Activated naive CD8-positive, alpha-beta T cell treated with anti-CD3 and anti-CD28 coated beads, Interleukin-2, amount 50 U/mL, for 24 hours (primary cell): ENCODE data around the gene PXYLP1.

Source experiments
- ATAC-seq: fragments of 150-1000 bp; cut with Tn5 transposase; one replicate; pipeline ENCODE4 v1.10.0; 2021
- DNase-seq: peaks from one replicate; pipeline ENCODE4 v3.0.0; 2021
- H3K27ac Mint-ChIP-seq: one replicate; pipeline ENCODE4 v1.8.0; 2021; ENCODE audit warnings: mild to moderate bottlenecking, mixed read lengths
- H3K27me3 Mint-ChIP-seq: one replicate; pipeline ENCODE4 v1.8.0; 2021; ENCODE audit warnings: mixed read lengths
- H3K36me3 Mint-ChIP-seq: one replicate; pipeline ENCODE4 v1.8.0; 2021; ENCODE audit warnings: low read depth, mixed read lengths
- H3K4me1 Mint-ChIP-seq: one replicate; pipeline ENCODE4 v1.8.0; 2021; ENCODE audit warnings: mixed read lengths
- H3K4me3 Mint-ChIP-seq: one replicate; pipeline ENCODE4 v1.8.0; 2021; ENCODE audit warnings: mild to moderate bottlenecking, moderate library complexity, mixed read lengths
- H3K9me3 Mint-ChIP-seq: one replicate; pipeline ENCODE4 v1.8.0; 2021; ENCODE audit warnings: mixed read lengths

Gene PXYLP1

DNA sequence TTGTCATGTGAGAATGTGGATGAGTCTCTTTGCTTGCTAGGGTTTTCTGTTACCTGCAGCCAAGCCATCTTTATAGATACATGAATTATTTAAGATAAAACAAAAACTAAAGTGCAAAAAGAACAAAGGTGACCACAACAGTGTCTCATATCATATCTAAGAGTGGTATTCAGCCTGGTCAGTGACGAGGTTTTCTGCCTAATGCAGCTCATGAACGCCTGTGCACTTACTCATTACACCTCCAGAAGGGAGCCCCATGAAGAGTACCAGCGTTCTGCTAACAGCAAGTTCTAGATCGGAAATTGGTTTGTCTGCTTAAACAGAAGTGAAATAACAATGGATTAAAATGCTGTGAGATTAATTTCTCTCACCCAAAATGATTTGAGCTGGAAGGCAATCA lies 19.2 kb downstream of the PXYLP1 start:
- Mint-ChIP-seq H3K4me3 (no peak overlapping the region), H3K9me3 (no peaks in the 10 kb centered on the region), H3K36me3 (no peaks in the 10 kb centered on the region), H3K4me1 (peaks cover 4% of the 10 kb centered on the region), H3K27ac (no peak overlapping the region), H3K27me3 (no peaks in the 10 kb centered on the region)
- ATAC-seq (no peak), DNase-seq (no peak)

DNA sequence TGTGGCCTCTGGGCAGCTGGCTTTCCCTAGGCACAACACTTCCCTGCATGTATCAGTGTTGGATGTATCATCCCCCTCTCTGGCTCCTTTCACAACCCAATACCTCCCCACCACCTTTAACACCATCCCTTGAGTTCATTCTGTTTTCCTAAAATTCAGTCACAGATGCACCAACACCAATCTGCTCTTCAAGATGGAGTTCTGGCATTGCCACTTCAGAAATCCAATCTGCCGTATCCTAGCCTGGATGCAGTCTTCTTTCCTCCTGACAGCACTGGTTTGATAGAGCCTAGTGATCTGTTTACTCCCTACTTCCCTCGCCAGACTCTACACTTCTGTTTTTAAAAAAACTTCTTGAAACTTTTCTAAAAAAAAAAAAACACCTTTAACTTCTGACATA lies 21.7 kb downstream of the PXYLP1 start:
- Mint-ChIP-seq H3K9me3 (no peaks in the 10 kb centered on the region), H3K27ac (no peak overlapping the region), H3K4me3 (no peak overlapping the region), H3K4me1 (peaks cover 20% of the 10 kb centered on the region), H3K36me3 (no peaks in the 10 kb centered on the region), H3K27me3 (no peaks in the 10 kb centered on the region)
- ATAC-seq (no peak), DNase-seq (no peak)

DNA sequence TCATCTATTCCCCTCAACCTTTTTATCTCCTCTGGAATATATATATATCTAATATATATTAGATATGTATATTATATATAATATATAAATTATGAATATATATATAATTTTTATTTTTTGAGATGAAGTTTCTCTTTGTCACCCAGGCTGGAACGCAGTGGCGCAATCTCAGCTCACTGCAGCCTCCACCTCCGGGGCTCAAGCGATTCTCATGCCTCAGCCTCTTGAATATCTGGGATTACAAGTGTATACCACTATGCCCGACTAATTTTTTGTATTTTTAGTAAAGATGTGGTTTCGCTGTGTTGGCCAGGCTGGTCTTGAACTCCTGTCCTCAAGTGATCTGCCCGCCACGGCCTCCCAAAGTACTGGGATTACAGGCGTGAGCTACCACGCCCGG lies 22.2 kb downstream of the PXYLP1 start:
- DNase-seq (no peak), ATAC-seq (no peak)
- Mint-ChIP-seq H3K9me3 (no peaks in the 10 kb centered on the region), H3K27ac (no peak overlapping the region), H3K27me3 (no peaks in the 10 kb centered on the region), H3K4me3 (no peak overlapping the region), H3K4me1 (peaks cover 22% of the 10 kb centered on the region), H3K36me3 (no peaks in the 10 kb centered on the region)

DNA sequence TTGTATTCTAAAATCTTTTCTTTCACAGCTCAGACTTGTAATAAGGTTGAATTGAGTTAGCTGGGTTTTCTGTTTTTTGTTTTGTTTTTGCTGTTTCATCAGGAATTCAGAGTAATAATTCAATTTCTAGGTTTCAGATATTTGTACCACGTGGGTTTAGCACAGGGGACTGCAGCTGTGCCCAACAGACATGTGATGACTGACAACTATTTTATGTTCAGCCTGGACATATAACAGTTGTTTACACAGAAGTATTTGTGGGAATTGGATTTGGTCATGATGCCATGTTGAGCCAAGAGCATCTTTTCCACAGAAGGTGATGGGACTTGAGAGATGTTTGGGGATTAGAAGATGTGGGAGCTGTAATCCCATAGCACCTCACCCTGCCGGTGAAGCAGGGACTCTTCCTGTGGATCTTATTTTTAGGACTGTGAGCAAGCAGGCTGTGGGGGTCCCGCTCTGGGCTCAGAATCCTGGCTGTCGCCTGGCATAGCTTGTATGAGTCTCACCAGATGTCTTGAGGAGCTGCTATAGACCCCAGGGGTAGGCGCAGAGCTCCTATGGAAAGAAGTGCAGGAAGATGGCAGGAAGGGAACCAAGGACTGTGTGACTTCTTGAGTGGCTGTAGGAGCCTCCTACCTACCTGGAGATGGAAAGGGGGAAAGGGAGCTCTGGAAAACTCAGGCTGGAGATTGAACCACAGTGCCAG lies 23.7 kb downstream of the PXYLP1 start:
- no peak for ATAC-seq
- Mint-ChIP-seq H3K9me3 (no peaks in the 10 kb centered on the region), H3K36me3 (no peaks in the 10 kb centered on the region), H3K4me3 (no peak overlapping the region), H3K27ac (no peak overlapping the region), H3K27me3 (no peaks in the 10 kb centered on the region), H3K4me1 (peaks cover 22% of the 10 kb centered on the region)
- no peak for DNase-seq

DNA sequence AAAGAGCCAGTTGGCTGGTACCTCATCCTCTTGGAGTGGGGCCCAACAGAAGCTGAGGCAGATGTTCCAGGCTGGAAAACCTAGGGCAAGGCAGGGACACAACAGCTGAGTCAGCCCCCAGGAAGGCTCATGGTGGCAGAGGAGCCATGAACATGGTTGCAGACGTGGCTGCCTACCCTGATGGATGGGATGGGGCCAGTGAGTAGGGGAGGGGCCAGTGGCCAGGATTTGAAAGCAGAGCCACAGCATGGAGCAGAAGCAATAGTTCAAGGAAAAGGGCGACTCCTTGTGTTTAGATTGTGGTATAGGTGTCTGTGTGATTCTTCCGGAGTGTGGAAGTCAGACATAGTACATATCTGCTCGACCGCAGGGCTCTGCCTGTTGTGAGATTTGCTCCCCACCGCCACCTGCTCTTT lies 24.2 kb downstream of the PXYLP1 start:
- peak; percentile 86 for ATAC-seq
- Mint-ChIP-seq H3K9me3 (no peaks in the 10 kb centered on the region), H3K27me3 (no peaks in the 10 kb centered on the region), H3K27ac (peak overlapping the region; percentile 37), H3K36me3 (no peaks in the 10 kb centered on the region), H3K4me3 (no peak overlapping the region), H3K4me1 (peaks cover 24% of the 10 kb centered on the region)
- DNase-seq, result peak; percentile 41

DNA sequence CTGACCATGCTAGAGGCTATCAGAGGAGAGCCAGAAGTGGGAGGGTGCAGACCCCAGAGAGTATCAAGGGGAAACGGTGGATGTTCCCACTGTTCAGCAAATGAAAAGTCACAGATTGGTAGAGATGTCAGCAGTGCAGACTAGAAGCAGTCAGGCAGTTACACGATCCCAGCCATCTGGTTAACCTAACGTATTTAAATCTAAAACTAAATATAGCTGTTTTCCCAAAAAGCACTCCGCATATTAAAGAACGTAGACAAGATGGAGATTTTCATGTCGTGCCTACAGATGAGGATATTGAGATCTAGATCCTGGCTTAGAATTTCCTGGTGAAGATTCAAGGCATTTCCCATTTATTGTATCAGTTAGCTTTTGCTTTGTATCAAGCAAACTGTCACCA lies 25.2 kb downstream of the PXYLP1 start:
- DNase-seq (no peak), ATAC-seq (no peak)
- H3K27ac Mint-ChIP-seq, result no peak overlapping the region
- H3K9me3 Mint-ChIP-seq, result no peaks in the 10 kb centered on the region
- H3K36me3 Mint-ChIP-seq, result no peaks in the 10 kb centered on the region
- peaks cover 33% of the 10 kb centered on the region for H3K4me1 Mint-ChIP-seq
- H3K4me3 Mint-ChIP-seq, result no peak overlapping the region
- H3K27me3 Mint-ChIP-seq, result no peaks in the 10 kb centered on the region

DNA sequence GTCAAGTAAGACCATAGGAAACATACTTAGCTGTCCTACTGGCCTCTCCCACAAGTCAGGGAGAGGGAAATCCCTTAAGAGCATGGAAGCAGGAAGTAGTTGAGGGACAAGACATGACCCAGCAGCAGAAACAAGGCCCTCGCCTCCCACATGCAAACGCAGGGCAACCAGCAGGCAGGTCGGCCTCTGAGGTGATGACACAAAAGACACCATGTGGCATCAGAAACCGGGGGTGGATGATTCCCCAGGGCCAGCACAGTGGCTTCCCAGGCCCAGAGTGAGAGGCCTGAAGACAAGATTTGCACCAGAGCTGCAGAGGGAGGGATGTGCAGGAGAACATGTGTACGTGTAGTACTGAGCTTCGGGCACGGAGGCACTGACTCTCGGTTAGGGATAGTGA lies 26.3 kb downstream of the PXYLP1 start:
- Mint-ChIP-seq H3K4me3 (no peak overlapping the region), H3K36me3 (peaks cover 3% of the 10 kb centered on the region), H3K27me3 (no peaks in the 10 kb centered on the region), H3K4me1 (peaks cover 39% of the 10 kb centered on the region), H3K9me3 (no peaks in the 10 kb centered on the region), H3K27ac (no peak overlapping the region)
- DNase-seq (peak; percentile 37), ATAC-seq (peak; percentile 51)

DNA sequence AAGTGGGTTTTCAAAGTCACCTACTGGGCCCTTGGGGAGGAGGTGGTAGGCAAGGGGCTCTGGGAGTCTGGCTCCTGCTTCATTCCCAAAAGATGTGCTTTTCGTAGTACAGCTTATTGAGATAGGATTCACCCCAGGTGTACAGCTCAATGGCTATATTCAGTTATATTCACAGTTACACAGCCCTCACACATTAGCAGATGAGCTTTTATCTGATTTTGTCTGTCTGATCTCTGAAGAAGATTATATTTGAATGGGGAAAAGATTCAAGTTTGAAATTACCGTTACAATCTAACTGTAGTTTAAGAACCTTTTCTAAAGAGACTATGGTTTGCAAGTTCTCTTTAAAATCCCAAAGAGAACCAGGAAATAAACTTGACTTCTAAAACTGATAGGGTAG lies 27.3 kb downstream of the PXYLP1 start:
- H3K36me3 Mint-ChIP-seq, result peaks cover 3% of the 10 kb centered on the region
- no peaks in the 10 kb centered on the region for H3K27me3 Mint-ChIP-seq
- no peaks in the 10 kb centered on the region for H3K9me3 Mint-ChIP-seq
- DNase-seq, result no peak
- no peak overlapping the region for H3K27ac Mint-ChIP-seq
- ATAC-seq, result no peak
- H3K4me1 Mint-ChIP-seq, result peaks cover 39% of the 10 kb centered on the region
- no peak overlapping the region for H3K4me3 Mint-ChIP-seq

DNA sequence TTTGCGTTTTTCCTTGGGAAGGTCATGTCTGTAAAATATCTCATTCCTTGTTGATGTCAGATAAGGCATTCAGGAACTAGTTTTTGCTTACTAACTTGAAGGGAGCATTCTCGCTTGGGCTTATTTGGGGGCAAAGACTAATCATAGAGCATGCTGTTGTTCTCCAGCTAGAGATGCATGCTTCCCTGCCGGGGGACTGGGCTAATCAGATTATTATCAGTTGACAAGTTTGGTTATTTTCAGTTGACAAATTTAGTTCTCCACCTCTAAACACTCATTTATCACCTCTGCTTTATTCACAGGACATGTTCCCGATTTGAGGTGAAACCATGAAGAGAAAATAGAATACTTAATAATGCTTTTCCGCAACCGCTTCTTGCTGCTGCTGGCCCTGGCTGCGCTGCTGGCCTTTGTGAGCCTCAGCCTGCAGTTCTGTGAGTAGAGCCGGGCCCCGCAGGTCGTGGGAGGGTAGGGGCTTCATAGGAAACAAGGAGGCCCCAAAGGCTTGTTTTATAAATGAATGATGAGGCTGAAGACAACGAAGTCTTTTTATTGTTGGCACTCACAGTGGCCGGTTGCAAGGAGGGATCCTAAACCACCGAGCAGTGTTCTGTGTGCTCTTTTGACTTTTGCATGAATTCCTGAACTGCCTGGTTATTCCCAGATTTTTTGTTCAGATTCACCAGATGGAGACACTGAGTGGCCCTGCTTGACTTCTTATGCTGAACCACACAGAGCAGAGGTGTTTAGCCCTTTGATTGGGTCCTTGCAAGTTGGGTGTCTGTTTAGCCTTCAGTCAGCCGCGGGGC lies 28.4 kb downstream of the PXYLP1 start:
- H3K9me3 Mint-ChIP-seq, result no peaks in the 10 kb centered on the region
- H3K4me1 Mint-ChIP-seq, result peaks cover 39% of the 10 kb centered on the region
- H3K27ac Mint-ChIP-seq, result no peak overlapping the region
- no peak overlapping the region for H3K4me3 Mint-ChIP-seq
- no peaks in the 10 kb centered on the region for H3K27me3 Mint-ChIP-seq
- ATAC-seq, result no peak
- DNase-seq, result no peak
- H3K36me3 Mint-ChIP-seq, result peaks cover 3% of the 10 kb centered on the region

DNA sequence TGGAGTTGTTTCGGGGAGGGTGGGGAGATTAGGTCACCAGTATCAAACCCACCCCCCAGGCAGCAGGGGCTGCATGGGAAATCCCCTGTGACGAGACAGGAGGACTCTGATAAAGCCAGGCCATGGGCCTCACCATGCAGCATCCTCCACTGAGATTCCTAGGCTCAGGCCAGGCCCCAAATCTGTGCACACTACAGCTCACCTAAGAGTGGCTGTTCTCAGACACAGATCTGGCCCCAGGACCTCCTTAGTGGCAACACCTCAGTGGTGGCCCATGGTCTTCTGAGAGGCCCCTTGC lies 29.0 kb downstream of the PXYLP1 start:
- no peak overlapping the region for H3K4me3 Mint-ChIP-seq
- DNase-seq (no peak), ATAC-seq (no peak)
- H3K36me3 Mint-ChIP-seq, result peaks cover 3% of the 10 kb centered on the region
- H3K9me3 Mint-ChIP-seq, result no peaks in the 10 kb centered on the region
- no peak overlapping the region for H3K27ac Mint-ChIP-seq
- no peaks in the 10 kb centered on the region for H3K27me3 Mint-ChIP-seq
- H3K4me1 Mint-ChIP-seq, result peaks cover 38% of the 10 kb centered on the region

DNA sequence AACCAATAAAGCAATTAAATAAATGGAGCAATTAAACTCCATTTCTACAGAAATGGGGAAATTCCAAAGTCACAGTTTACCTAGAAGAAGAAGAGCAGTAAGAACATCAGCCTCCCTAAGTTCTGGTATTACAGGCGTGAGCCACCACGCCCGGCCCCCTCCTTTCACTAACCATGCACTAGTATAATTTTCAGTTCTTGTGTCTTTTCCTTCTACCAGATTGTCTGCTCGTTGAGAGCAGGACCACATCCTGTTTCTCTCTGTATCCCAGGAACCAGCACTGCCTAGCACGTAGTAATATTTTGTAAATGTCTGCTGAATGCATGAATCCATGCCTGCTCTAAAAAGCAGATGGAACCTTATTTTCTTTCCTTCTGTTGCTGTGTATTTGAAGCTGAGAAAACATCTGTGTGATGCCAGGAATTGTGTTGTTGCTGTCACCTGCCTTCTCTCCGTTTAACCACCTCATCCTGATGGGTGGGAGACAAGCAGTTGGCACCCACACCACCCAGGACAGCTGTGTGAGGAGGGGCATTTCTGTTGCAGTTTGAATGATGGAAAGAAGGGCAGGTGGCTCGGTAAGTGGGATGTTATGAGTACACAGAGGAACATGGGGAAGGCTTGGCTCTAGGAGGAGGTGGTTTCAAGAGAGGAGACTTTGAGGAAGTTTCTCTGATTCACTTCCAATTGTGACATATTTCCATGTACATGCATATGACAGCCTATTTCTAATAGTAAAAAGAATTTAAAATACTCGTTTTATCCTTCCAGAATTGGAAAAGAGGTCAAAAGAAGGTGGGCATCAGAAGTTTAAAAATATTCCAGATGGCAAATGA lies 30.1 kb downstream of the PXYLP1 start:
- peaks cover 3% of the 10 kb centered on the region for H3K36me3 Mint-ChIP-seq
- H3K4me1 Mint-ChIP-seq, result peaks cover 35% of the 10 kb centered on the region
- no peaks in the 10 kb centered on the region for H3K9me3 Mint-ChIP-seq
- no peaks in the 10 kb centered on the region for H3K27me3 Mint-ChIP-seq
- H3K27ac Mint-ChIP-seq, result peak overlapping the region; percentile 35
- ATAC-seq (peak; percentile 59), DNase-seq (no peak)
- H3K4me3 Mint-ChIP-seq, result no peak overlapping the region

DNA sequence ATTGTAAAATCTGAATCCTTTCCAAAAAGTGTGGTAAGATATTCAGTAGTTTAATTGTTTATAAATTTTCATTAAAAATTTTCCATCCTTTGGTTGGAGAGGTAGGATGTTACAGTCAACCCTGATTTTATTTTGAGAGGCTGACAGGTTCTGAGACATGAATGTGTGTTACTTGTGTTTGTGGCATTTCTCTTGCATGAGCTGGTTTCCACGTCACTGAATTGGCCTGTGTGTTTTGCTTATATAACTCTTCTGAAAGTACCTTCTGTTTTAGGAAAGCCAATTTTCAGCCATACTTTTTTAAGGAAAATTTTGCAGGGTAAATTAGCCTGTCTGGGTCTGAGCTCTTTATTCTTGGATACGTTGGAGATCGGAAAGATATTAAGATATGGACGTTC lies 30.7 kb downstream of the PXYLP1 start:
- Mint-ChIP-seq H3K27me3 (no peaks in the 10 kb centered on the region), H3K4me3 (no peak overlapping the region), H3K4me1 (peaks cover 42% of the 10 kb centered on the region), H3K27ac (no peak overlapping the region), H3K9me3 (no peaks in the 10 kb centered on the region), H3K36me3 (peaks cover 3% of the 10 kb centered on the region)
- DNase-seq (no peak), ATAC-seq (no peak)

DNA sequence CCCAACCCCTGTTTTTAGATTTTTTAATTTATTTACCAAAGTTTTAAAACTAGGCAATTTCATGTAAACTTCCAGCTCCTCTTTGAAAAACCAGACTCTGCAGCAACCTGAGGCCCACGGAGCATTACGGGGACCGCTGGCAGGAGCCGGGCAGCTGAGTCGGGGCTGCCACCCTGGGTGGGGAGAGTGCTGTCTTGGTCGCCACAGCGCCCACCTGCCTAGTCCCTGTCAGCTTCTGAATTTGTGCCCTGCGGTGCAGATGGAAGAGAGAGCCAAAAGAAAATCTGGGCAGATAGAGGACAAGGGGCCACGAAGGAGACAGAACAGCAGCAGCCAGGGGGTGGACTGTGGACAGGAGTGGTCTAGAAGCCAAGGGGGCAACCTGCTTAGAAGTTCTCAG lies 34.6 kb downstream of the PXYLP1 start:
- no peak for DNase-seq
- H3K27ac Mint-ChIP-seq, result peak overlapping the region; percentile 79

DNA sequence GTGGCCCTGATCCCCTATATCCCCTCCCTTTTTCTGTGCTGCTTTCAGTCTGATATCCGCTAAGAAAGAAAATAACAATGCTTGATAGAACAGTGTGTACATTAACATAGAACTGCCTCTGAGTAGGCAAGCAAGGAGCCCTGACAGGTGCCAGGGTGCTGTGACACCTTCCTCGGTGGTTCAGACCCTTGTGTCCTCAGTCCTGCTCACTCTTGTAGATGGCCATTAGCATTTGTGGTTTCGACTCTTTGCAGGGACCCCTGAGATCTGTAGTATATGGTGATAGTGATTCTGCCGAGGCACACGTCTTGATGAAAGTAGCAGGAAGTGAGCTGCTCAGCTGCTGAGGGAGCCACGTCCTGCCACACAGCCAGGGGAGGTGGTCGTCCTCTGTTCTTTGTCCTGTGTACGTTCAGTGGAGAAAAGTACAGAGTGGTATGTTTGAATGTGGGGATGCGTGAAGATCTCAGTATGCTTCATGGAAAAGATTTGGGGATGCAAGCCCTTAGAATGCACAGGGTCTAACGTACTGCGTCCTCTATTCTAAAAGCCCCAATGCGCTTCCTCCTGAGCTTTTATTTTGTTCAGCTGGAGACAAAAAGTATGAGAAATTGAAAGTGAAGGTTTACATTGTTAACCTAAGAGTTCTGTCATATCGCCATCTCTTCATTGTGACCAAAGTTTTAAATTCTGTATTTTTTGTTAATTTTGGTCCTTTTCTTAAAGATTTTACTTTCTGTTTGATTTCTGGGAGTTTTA lies 35.4 kb downstream of the PXYLP1 start:
- H3K36me3 Mint-ChIP-seq, result peaks cover 3% of the 10 kb centered on the region
- DNase-seq (peak; percentile 41), ATAC-seq (peak; percentile 73)
- H3K4me3 Mint-ChIP-seq, result peak overlapping the region; percentile 78
- H3K27ac Mint-ChIP-seq, result peak overlapping the region; percentile 79
- peaks cover 34% of the 10 kb centered on the region for H3K4me1 Mint-ChIP-seq
- no peaks in the 10 kb centered on the region for H3K9me3 Mint-ChIP-seq
- H3K27me3 Mint-ChIP-seq, result no peaks in the 10 kb centered on the region

More for the DNA sequence above, 34.6 kb downstream of the PXYLP1 start:
- ATAC-seq, result no peak
- no peaks in the 10 kb centered on the region for H3K27me3 Mint-ChIP-seq
- H3K4me3 Mint-ChIP-seq, result peak overlapping the region; percentile 78
- peaks cover 3% of the 10 kb centered on the region for H3K36me3 Mint-ChIP-seq
- peaks cover 40% of the 10 kb centered on the region for H3K4me1 Mint-ChIP-seq
- H3K9me3 Mint-ChIP-seq, result no peaks in the 10 kb centered on the region
